Calu3 (cell line): ENCODE data around the gene BACH2. TPM values are rescaled to one million over a fixed set of nuclear protein-coding genes. Genes with fewer than 3 reads are reported as not detected.

Source experiments
- BruUV-seq: library from RNA; stranded (reverse); fragments of 400-500 nt; replicated peaks from 2 replicates; lab custom pipeline; 2021; lab: Mats Ljungman, UMichigan
- CTCF ChIA-PET: fragments of 300-600 bp; sonication (Branson Sonifier 250); formaldehyde crosslinking; loops from one replicate; lab custom pipeline; 2022; ENCODE audit warnings: antibody characterized with exemption; lab: Charles Lee
- DNase-seq: peaks from one replicate; pipeline ENCODE4 v3.0.0; 2022
- H3K27ac Mint-ChIP-seq: one replicate; pipeline ENCODE4 v1.8.0; 2022; ENCODE audit warnings: mixed read lengths; ENCODE audit not compliant: unreplicated experiment
- H3K27me3 Mint-ChIP-seq: one replicate; pipeline ENCODE4 v1.8.0; 2022; ENCODE audit warnings: mixed read lengths; ENCODE audit not compliant: unreplicated experiment
- H3K36me3 Mint-ChIP-seq: one replicate; pipeline ENCODE4 v1.8.0; 2022; ENCODE audit warnings: mild to moderate bottlenecking, moderate library complexity, mixed read lengths; ENCODE audit not compliant: insufficient read depth, unreplicated experiment
- H3K4me1 Mint-ChIP-seq: one replicate; pipeline ENCODE4 v1.8.0; 2022; ENCODE audit warnings: mild to moderate bottlenecking, low read depth, mixed read lengths; ENCODE audit not compliant: unreplicated experiment
- H3K4me3 Mint-ChIP-seq: one replicate; pipeline ENCODE4 v1.8.0; 2022; ENCODE audit warnings: mild to moderate bottlenecking, low read depth, moderate library complexity, mixed read lengths; ENCODE audit not compliant: unreplicated experiment
- H3K9me3 Mint-ChIP-seq: one replicate; pipeline ENCODE4 v1.8.0; 2022; ENCODE audit warnings: low read depth, mixed read lengths; ENCODE audit not compliant: unreplicated experiment
- intact Hi-C: fragments of 100-400 bp; cut with micrococcal nuclease; formaldehyde crosslinking; loops from one replicate; pipeline ENCODE4 v1.10.0; 2022; ENCODE audit not compliant: unreplicated experiment
- total RNA-seq: library from RNA; stranded (reverse); gene quantifications from 2 replicates; pipeline ENCODE4 v1.2.3, GENCODE V29; 2022
- TF ChIP-seq, protein P1 (sequence below): fragments of 200-600 bp; IDR thresholded peaks from one replicate; pipeline ENCODE4 v1.8.0; 2022; ENCODE audit warnings: antibody characterized with exemption; ENCODE audit not compliant: unreplicated experiment

Gene BACH2
- total RNA-seq, 1 experiment from 2014 or later: 7.2 TPM

DNA sequence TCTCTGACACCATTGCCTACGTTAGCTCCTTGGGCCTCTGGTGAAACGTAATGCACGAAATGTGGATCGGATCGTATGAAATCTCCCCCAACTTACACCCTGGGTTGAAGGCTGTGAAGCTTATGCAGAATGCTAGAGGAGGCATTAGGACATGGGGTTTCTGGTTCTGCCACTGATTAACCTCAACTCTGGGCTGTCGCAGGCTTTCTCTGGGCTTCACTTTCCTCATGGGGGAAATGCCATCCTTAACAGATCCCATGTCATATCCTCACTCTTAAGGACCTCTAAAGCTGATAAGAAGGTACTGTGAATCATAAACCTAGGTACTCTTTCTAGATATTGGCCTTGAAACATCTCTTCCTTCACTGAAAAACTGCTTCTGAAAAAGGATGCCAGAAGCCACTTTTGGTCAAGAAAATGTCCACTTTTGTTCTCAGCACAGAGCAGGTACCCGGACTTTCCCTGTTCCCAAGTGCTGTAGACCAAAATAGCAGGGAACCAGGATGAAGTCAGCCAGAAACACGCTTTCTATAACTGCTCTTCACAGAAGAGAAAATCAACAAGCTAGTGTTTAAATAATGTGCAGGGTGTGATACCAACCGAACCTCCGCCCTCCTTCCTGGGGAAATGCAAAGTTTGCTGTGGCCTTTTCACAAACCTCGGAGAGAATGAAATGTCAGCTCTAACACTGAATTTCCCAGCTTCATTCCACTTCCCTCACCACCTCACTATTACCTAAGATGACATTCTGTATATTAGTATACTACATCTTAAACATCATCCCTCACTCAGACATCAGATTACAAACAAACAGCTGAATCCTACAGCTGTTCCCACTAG lies 118.9 kb downstream of the BACH2 start:
- peaks cover 9% of the 10 kb centered on the region for H3K4me1 Mint-ChIP-seq
- no TSS peak for BruUV-seq
- intact Hi-C loops: no loop called here
- H3K4me3 Mint-ChIP-seq: no peak overlapping the region
- CTCF ChIA-PET: no interaction called here
- H3K9me3 Mint-ChIP-seq: no peaks in the 10 kb centered on the region
- TF ChIP-seq, protein P1, sequence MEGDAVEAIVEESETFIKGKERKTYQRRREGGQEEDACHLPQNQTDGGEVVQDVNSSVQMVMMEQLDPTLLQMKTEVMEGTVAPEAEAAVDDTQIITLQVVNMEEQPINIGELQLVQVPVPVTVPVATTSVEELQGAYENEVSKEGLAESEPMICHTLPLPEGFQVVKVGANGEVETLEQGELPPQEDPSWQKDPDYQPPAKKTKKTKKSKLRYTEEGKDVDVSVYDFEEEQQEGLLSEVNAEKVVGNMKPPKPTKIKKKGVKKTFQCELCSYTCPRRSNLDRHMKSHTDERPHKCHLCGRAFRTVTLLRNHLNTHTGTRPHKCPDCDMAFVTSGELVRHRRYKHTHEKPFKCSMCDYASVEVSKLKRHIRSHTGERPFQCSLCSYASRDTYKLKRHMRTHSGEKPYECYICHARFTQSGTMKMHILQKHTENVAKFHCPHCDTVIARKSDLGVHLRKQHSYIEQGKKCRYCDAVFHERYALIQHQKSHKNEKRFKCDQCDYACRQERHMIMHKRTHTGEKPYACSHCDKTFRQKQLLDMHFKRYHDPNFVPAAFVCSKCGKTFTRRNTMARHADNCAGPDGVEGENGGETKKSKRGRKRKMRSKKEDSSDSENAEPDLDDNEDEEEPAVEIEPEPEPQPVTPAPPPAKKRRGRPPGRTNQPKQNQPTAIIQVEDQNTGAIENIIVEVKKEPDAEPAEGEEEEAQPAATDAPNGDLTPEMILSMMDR: no peak
- no peak overlapping the region for H3K27ac Mint-ChIP-seq
- no peak for DNase-seq
- no peaks in the 10 kb centered on the region for H3K27me3 Mint-ChIP-seq
- H3K36me3 Mint-ChIP-seq: no peaks in the 10 kb centered on the region

DNA sequence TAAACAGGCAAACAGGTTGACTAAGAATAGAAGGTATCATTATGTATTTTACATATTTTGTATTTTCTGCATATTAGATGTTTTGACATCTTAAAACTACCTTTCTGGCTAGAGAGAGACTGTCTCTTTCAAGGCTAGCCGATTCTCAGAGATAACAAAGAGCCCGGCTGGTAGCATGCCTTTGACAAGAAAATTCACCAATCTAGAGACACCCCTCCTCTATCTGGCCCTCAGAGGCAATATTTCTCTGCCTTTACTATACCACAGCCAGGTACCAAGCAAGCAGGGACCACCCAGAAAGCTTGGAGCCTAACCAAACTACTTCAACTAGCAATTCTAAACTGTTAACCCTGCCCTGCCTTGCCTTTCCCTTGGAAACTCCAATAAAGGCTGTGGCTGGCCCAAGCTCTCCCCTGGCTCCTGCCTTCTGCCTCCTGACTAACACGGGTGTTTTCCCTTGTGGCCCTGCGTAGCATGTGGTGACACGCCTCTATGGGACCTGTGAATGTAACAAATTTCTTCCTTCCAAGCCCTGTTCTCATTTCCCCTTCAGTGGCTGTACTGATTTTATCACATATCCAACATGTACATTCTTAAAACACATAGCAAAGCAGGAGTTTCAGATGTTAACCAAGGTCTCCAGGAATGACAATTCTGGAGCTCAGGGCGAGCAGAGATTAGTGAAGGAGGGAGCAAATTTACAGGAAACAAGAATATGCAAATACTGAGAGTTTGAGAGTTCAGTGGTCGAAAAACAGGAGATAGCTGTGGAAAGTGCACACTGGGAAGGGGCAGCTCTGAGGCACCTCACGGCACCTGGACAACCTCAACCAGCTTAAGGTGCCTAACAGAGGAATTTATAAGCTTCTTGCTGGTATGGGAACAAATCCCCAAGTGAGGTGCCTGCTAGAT lies 120.8 kb downstream of the BACH2 start:
- Mint-ChIP-seq H3K4me3 (no peak overlapping the region), H3K27me3 (no peaks in the 10 kb centered on the region), H3K36me3 (no peaks in the 10 kb centered on the region), H3K27ac (no peak overlapping the region), H3K9me3 (no peaks in the 10 kb centered on the region), H3K4me1 (no peaks in the 10 kb centered on the region)
- TF ChIP-seq, protein P1: no peak
- no peak for DNase-seq
- CTCF ChIA-PET: no interaction called here
- no TSS peak for BruUV-seq
- intact Hi-C loops: no loop called here

DNA sequence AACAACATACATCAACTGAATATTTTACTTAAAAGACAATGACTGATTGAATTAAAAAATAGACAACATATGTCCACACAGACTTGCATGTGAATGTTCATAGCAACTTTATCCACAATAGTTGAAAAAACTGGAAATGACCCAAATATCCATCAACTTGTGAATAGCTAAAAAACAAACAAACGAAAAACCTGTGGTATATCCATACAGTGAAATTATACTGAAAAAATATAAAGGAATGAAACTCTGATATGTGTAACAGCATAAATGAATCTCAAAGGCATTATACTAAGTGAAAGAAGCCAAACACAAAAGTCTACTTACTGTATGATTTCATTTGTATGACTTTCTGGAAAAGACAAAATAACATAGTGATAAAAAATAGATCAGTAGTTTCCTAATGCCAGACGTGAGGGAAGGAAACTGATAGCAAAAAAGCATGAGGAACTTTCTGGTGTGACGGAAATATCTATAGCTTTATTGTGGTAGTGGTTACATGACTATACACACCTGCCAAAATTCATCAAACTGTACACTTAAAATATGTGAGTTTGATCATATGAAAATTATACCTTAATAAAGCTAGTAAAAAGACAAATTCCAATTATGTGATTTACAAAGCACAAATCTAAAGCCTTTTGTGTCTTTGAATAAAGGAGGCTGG lies 123.2 kb downstream of the BACH2 start:
- H3K4me1 Mint-ChIP-seq: peaks cover 10% of the 10 kb centered on the region
- H3K4me3 Mint-ChIP-seq: no peak overlapping the region
- CTCF ChIA-PET: no interaction called here
- TF ChIP-seq, protein P1: no peak
- H3K27ac Mint-ChIP-seq: no peak overlapping the region
- BruUV-seq: no TSS peak
- H3K9me3 Mint-ChIP-seq: no peaks in the 10 kb centered on the region
- no peak for DNase-seq
- intact Hi-C loops: no loop called here
- H3K36me3 Mint-ChIP-seq: no peaks in the 10 kb centered on the region
- H3K27me3 Mint-ChIP-seq: no peaks in the 10 kb centered on the region

DNA sequence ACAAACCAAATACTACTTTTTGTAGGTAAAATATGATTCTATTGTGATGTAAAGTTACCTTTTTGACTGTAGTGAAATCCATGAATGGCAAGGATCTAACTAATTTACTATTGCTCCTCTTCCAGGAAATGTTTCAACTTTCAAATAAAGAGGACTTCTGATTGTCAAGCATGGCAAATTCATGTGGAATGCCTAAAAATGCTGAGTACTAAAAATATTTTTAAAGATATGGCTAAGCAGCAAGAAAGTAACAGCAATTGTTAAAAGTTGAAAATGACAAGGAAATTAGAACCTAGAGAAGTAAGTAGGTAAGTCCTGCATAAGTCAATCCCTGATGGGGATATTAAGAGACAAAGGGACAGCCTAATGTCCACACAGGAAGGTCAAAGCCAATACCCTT lies 126.0 kb downstream of the BACH2 start:
- DNase-seq: no peak
- Mint-ChIP-seq H3K27me3 (no peaks in the 10 kb centered on the region), H3K4me1 (peaks cover 10% of the 10 kb centered on the region), H3K27ac (no peak overlapping the region), H3K9me3 (no peaks in the 10 kb centered on the region), H3K36me3 (no peaks in the 10 kb centered on the region), H3K4me3 (no peak overlapping the region)
- CTCF ChIA-PET: no interaction called here
- TF ChIP-seq, protein P1: no peak
- intact Hi-C loops: no loop called here
- BruUV-seq: no TSS peak
